Fibroblast of pulmonary artery (primary cell): ENCODE results near the gene MTCL1.

Source experiments
- DNase-seq: peaks from one replicate; pipeline ENCODE4 v3.0.0-alpha.2; 2010; ENCODE audit warnings: low read depth
- H3K4me3 ChIP-seq: replicated peaks from 2 replicates; pipeline ENCODE4 v1.5.1; 2011; ENCODE audit warnings: low read depth, mild to moderate bottlenecking, control low read depth, low read length, moderate library complexity
- TF ChIP-seq, protein P1 (sequence below): IDR thresholded peaks from 2 replicates; pipeline ENCODE4 v1.5.1; 2011; ENCODE audit warnings: mild to moderate bottlenecking, control low read depth, low read length, inconsistent platforms; ENCODE audit errors: missing control alignments

Gene MTCL1

DNA sequence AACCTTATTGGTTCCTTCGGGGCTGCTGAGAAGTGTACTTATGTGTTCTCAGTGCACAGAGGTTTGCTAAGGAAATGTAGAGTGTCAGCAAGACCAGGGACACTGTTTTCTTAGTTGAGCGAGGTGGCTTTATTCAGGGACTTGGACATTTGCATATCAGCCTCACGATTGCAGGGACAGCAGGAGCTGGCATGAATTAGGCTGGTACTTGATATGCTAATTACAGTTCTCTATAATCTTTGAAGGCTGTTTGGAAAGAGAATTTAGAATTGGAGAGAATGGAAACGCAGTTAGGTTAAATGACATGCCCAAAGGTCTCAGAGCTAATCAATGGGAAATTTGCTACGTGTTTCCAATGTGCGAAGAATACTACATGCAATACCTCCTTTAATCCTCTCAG is 18.7 kb upstream of the MTCL1 start:
- H3K4me3 ChIP-seq, result no peak overlapping the region
- TF ChIP-seq, protein P1, sequence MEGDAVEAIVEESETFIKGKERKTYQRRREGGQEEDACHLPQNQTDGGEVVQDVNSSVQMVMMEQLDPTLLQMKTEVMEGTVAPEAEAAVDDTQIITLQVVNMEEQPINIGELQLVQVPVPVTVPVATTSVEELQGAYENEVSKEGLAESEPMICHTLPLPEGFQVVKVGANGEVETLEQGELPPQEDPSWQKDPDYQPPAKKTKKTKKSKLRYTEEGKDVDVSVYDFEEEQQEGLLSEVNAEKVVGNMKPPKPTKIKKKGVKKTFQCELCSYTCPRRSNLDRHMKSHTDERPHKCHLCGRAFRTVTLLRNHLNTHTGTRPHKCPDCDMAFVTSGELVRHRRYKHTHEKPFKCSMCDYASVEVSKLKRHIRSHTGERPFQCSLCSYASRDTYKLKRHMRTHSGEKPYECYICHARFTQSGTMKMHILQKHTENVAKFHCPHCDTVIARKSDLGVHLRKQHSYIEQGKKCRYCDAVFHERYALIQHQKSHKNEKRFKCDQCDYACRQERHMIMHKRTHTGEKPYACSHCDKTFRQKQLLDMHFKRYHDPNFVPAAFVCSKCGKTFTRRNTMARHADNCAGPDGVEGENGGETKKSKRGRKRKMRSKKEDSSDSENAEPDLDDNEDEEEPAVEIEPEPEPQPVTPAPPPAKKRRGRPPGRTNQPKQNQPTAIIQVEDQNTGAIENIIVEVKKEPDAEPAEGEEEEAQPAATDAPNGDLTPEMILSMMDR, result no peak
- no peak for DNase-seq

DNA sequence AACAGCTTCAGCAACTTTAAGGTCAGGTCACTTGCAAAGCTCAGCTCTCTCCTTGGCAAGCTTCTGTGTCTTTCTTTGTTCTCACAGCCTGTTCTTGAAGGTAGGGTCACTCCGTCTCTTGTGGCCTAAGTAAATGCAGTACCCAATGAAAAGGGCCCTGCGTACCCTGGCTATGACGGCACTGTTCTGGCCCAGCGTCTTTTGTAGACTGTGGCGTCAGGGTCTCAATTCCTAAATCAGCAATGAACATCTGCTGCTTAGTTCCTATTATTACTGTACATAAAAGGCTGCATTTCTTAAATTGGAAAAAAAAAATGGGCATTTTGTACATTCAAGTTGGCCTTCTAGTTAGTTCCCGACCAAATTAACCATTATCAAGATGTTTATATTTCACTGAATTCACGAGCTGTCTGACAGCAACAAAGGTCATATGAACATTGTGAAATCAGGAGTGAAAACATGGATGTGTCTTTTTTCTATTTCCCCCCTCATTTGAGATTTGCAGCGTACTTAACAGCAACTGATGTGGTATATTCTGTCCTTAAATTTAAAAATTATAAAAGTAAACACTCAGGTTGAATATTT is 17.0 kb upstream of the MTCL1 start:
- TF ChIP-seq, protein P1, result no peak
- no peak overlapping the region for H3K4me3 ChIP-seq
- no peak for DNase-seq

DNA sequence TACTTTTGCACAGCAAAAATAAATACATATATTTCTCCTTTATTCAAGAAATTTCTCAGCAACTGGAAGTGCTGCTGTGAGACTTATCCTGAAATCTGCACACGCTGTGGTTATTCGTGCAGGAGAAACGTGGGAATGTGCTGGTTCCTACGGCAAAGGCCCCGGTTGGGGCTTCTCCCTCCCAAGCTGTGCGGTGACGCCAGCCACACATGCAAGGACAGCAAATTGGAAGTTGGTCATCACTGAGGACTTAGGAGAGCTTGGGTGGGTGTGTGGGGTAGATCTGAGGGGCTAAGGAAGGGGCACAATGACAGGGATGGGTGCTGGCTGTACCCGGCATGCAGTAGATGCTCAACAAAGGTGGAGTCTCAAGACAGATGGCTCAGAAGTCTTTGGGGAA is 16.5 kb upstream of the MTCL1 start:
- TF ChIP-seq, protein P1, result no peak
- H3K4me3 ChIP-seq, result no peak overlapping the region
- no peak for DNase-seq

DNA sequence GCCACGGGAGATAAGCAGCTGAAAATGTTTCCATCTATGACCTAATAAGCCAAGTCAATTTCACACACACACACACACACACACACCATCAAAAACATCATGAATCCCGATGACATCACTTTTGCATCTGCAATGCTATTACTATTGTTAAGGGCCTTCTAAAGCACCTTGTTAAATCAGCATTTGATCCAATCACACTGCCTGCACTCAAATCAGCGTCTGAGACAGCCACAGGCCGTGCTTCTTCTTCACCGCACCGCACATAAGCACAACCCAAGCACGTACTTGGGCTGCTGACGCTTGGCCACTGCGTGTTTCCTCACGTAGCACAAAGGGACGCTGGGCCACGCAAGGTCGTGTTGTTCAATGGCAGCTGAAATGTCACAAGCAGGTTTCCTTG is 15.8 kb upstream of the MTCL1 start:
- TF ChIP-seq, protein P1, result no peak
- DNase-seq, result no peak
- H3K4me3 ChIP-seq, result no peak overlapping the region

DNA sequence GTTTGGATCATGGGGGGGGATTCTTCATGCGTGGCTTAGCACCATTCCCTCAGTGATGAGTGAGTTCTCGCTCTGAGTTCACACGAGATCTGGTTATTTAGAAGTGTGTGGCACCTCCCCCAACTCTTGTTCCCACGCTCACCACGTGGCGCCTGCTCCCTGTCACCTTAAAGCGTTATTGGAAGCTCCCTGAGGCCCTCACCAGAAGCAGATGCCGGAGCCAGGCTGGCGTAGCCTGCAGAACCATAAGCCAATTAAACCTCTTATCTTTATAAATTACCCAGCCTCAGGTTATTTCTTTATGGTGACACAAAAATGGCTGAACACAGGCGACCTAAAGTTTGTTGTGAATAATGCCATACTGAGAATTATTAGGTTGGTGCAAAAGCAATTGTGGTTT is 10.5 kb upstream of the MTCL1 start:
- no peak overlapping the region for H3K4me3 ChIP-seq
- no peak for DNase-seq
- TF ChIP-seq, protein P1, result no peak

DNA sequence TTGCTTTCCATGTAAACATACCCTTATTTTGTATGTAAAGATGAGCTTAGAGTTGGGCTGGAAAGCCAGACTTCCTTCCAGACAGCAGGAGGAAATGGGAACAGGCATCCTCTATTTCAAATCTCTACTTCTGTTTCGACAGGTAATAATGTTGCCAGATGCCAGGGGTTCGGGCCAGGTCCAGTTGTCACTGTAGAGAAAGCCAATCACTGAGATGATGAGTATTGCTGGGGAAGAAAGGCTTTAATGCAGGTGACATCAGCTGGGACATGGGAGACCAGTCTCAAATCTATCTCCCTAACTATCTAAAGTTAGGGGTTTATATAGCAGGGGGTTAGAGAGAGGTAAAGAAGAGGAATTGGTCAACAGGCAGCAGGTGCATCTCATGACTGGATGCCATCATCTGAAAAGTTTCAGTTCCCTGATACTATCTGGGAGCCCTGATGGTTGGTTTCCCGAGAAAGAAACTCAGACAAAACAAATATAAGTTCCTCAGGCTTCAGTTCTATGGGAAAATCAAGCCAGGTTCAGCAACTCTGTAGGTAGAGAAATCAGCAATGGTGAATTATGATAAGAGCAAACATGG is 9.3 kb upstream of the MTCL1 start:
- no peak for DNase-seq
- TF ChIP-seq, protein P1, result no peak
- no peak overlapping the region for H3K4me3 ChIP-seq

DNA sequence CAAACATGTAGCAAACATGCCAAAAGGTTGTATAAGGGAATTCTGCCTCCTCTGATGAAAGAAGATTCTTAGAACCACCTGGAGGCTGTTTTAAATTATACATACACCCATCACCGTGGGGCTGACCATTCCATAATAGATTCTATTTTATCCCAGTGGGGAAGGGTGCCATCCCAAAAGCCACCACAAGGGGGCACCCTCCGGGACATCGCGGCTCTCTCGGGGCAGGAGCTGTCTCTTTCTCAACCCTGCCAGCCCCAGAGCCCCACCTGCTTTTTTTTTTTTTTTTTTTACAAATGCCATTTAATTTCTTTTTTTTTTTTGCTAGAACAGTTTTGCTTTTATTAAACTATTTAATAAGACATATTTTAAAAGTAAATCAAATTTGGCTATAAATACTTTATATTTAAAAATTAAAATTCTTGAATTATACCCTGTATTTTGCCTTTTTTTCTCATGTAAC is 8.6 kb upstream of the MTCL1 start:
- TF ChIP-seq, protein P1, result peak; percentile 90
- no peak overlapping the region for H3K4me3 ChIP-seq
- DNase-seq, result peak; percentile 66
